OCI-LY7 (cell line): ENCODE results near the gene PLEKHA5. TPM values are rescaled to one million over a fixed set of nuclear protein-coding genes. Genes with fewer than 3 reads are reported as not detected.

Experiments used
- BruUV-seq: library from RNA; stranded (reverse); fragments of 400-500 nt; replicated peaks from 2 replicates; lab custom pipeline; 2021; lab: Mats Ljungman, UMichigan
- CTCF ChIA-PET: fragments of 300-600 bp; sonication (Branson Sonifier 250); formaldehyde crosslinking; loops from one replicate; lab custom pipeline; 2022; ENCODE audit warnings: antibody characterized with exemption; ENCODE audit not compliant: unreplicated experiment; lab: Charles Lee
- POLR2A ChIA-PET: fragments of 300-600 bp; sonication (Branson Sonifier 250); formaldehyde crosslinking; loops from one replicate; lab custom pipeline; 2022; ENCODE audit warnings: antibody characterized with exemption; lab: Charles Lee
- DNase-seq: peaks from one replicate; pipeline ENCODE4 v3.0.0-alpha.2; 2015; ENCODE audit warnings: low spot score
- H2AFZ ChIP-seq: fragments of 200-600 bp; sonication (generic), shearing (Covaris generic); 2 replicates; pipeline ENCODE4 v1.6.1; 2014; ENCODE audit warnings: mild to moderate bottlenecking, antibody characterized with exemption, low read length, moderate library complexity
- H3K27ac ChIP-seq: fragments of 200-600 bp; sonication (generic); 2 replicates; pipeline ENCODE4 v1.5.1; 2014; ENCODE audit warnings: mixed run types, low read depth, mild to moderate bottlenecking, moderate library complexity, low read length, inconsistent platforms; ENCODE audit not compliant: poor library complexity, severe bottlenecking
- H3K36me3 ChIP-seq: fragments of 200-600 bp; sonication (generic); 2 replicates; pipeline ENCODE4 v1.6.1; 2014; ENCODE audit warnings: mild to moderate bottlenecking, antibody characterized with exemption, low read length, moderate library complexity, mixed read lengths; ENCODE audit not compliant: insufficient read depth
- H3K4me1 ChIP-seq: fragments of 200-600 bp; sonication (generic); 2 replicates; pipeline ENCODE4 v1.5.1; 2014; ENCODE audit warnings: mild to moderate bottlenecking, low read length; ENCODE audit not compliant: insufficient read depth, poor library complexity, severe bottlenecking
- H3K4me2 ChIP-seq: fragments of 200-600 bp; sonication (generic); 2 replicates; pipeline ENCODE4 v1.6.1; 2014; ENCODE audit warnings: mild to moderate bottlenecking, low read length
- H3K4me3 ChIP-seq: fragments of 200-600 bp; sonication (generic); 2 replicates; pipeline ENCODE4 v1.5.1; 2014; ENCODE audit warnings: mild to moderate bottlenecking, low read depth, low read length; ENCODE audit not compliant: poor library complexity, severe bottlenecking
- H3K79me2 ChIP-seq: fragments of 200-600 bp; sonication (generic); 2 replicates; pipeline ENCODE4 v1.6.1; 2016; ENCODE audit warnings: low read depth, mild to moderate bottlenecking, low read length, moderate library complexity, mixed read lengths; ENCODE audit not compliant: insufficient read depth
- H3K9me2 ChIP-seq: fragments of 200-600 bp; sonication (generic); 2 replicates; pipeline ENCODE4 v1.6.1; 2016; ENCODE audit warnings: mild to moderate bottlenecking, low read length, mixed read lengths; ENCODE audit not compliant: insufficient read depth
- H3K9me3 ChIP-seq: fragments of 200-600 bp; sonication (generic); 2 replicates; pipeline ENCODE4 v1.6.1; 2014; ENCODE audit warnings: mild to moderate bottlenecking, mixed run types, low read length, mixed read lengths
- H4K20me1 ChIP-seq: fragments of 200-600 bp; sonication (generic); 2 replicates; pipeline ENCODE4 v1.6.1; 2014; ENCODE audit warnings: mild to moderate bottlenecking, antibody characterized with exemption, low read length, moderate library complexity, mixed read lengths; ENCODE audit not compliant: insufficient read depth
- EZH2phosphoT487 ChIP-seq: fragments of 200-600 bp; sonication (generic); IDR thresholded peaks from 2 replicates; pipeline ENCODE4 v1.6.1; 2018; ENCODE audit warnings: low read depth, borderline replicate concordance, mild to moderate bottlenecking, mixed run types, antibody characterized with exemption, low read length, moderate library complexity, mixed read lengths
- intact Hi-C: fragments of 100-400 bp; cut with micrococcal nuclease; formaldehyde crosslinking; loops from one replicate; pipeline ENCODE4 v1.10.0; 2022; ENCODE audit not compliant: unreplicated experiment
- total RNA-seq, 2 experiments: library from RNA; depleted of rRNA in 1 of 2; stranded (reverse); fragments of >200 nt in 1 of 2; shearing (Covaris generic) in 1 of 2; gene quantifications; 2 replicates each; pipeline ENCODE4 v1.2.3, GENCODE V29; 2014 to 2022
- TF ChIP-seq, protein P1 (sequence below): fragments of 200-600 bp; sonication (generic); conservative IDR thresholded peaks from 2 replicates; pipeline ENCODE4 v1.5.1; 2014; ENCODE audit warnings: mild to moderate bottlenecking, antibody characterized with exemption, low read length, moderate library complexity, mixed read lengths

Gene PLEKHA5
- total RNA-seq, 2 experiments from 2014 or later = 2.7 TPM; not detected in 1

- intact Hi-C loops = no loop called here
- Histone ChIP-seq H3K36me3 (no peaks in the 10 kb centered on the region), H3K27ac (no peak overlapping the region), H3K4me3 (no peak overlapping the region), H4K20me1 (no peaks in the 10 kb centered on the region), H3K4me1 (no peaks in the 10 kb centered on the region), H3K79me2 (no peaks in the 10 kb centered on the region), H3K9me3 (no peaks in the 10 kb centered on the region), H2AFZ (no peak overlapping the region), H3K4me2 (no peak overlapping the region), H3K9me2 (no peaks in the 10 kb centered on the region)
- POLR2A ChIA-PET = no interaction called here
- no peak for DNase-seq
- no TSS peak for BruUV-seq
- CTCF ChIA-PET = no interaction called here
- TF ChIP-seq, protein P1, sequence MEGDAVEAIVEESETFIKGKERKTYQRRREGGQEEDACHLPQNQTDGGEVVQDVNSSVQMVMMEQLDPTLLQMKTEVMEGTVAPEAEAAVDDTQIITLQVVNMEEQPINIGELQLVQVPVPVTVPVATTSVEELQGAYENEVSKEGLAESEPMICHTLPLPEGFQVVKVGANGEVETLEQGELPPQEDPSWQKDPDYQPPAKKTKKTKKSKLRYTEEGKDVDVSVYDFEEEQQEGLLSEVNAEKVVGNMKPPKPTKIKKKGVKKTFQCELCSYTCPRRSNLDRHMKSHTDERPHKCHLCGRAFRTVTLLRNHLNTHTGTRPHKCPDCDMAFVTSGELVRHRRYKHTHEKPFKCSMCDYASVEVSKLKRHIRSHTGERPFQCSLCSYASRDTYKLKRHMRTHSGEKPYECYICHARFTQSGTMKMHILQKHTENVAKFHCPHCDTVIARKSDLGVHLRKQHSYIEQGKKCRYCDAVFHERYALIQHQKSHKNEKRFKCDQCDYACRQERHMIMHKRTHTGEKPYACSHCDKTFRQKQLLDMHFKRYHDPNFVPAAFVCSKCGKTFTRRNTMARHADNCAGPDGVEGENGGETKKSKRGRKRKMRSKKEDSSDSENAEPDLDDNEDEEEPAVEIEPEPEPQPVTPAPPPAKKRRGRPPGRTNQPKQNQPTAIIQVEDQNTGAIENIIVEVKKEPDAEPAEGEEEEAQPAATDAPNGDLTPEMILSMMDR = no peak
- no peak for TF ChIP-seq EZH2phosphoT487
Measured at GRCh38 chr12:19251481-19252132, 122.1 kb downstream of the PLEKHA5 start.

GRCh38 chr12:19260135-19260534 lies 130.6 kb downstream of the PLEKHA5 start:
- ChIA-PET POLR2A (interaction anchor here (0.6 to 0.7 kb wide), 3 partner anchors 38 to 558 kb away, joined by 3 to 6 read pairs (median 4); no protein-coding TSS in a partner anchor), CTCF (no interaction called here)
- BruUV-seq = no TSS peak
- Histone ChIP-seq H3K27ac (no peak overlapping the region), H3K9me2 (no peaks in the 10 kb centered on the region), H3K9me3 (no peaks in the 10 kb centered on the region), H3K4me2 (no peak overlapping the region), H3K4me1 (no peaks in the 10 kb centered on the region), H4K20me1 (no peaks in the 10 kb centered on the region), H2AFZ (no peak overlapping the region), H3K79me2 (no peaks in the 10 kb centered on the region), H3K4me3 (no peak overlapping the region), H3K36me3 (no peaks in the 10 kb centered on the region)
- DNase-seq = no peak
- intact Hi-C loops = no loop called here
- TF ChIP-seq, protein P1 = no peak
- TF ChIP-seq EZH2phosphoT487 = no peak

- no peak overlapping the region for H3K4me2 ChIP-seq
- no peak overlapping the region for H3K4me3 ChIP-seq
- H3K79me2 ChIP-seq = no peaks in the 10 kb centered on the region
- BruUV-seq = no TSS peak
- DNase-seq = no peak
- H3K9me3 ChIP-seq = no peaks in the 10 kb centered on the region
- CTCF ChIA-PET = no interaction called here
- H2AFZ ChIP-seq = no peak overlapping the region
- POLR2A ChIA-PET = no interaction called here
- H4K20me1 ChIP-seq = no peaks in the 10 kb centered on the region
- H3K36me3 ChIP-seq = no peaks in the 10 kb centered on the region
- no peaks in the 10 kb centered on the region for H3K9me2 ChIP-seq
- H3K4me1 ChIP-seq = no peaks in the 10 kb centered on the region
- intact Hi-C loops = no loop called here
- no peak overlapping the region for H3K27ac ChIP-seq
- TF ChIP-seq, protein P1 = no peak
- no peak for TF ChIP-seq EZH2phosphoT487
Measured at GRCh38 chr12:19261773-19262172, 132.2 kb downstream of the PLEKHA5 start.
